Measurements from ENCODE around the gene CNOT1.
A peak's percentile ranks its signal among the peaks of the same experiment; 100 is the strongest.

CNOT1 gene

DNA sequence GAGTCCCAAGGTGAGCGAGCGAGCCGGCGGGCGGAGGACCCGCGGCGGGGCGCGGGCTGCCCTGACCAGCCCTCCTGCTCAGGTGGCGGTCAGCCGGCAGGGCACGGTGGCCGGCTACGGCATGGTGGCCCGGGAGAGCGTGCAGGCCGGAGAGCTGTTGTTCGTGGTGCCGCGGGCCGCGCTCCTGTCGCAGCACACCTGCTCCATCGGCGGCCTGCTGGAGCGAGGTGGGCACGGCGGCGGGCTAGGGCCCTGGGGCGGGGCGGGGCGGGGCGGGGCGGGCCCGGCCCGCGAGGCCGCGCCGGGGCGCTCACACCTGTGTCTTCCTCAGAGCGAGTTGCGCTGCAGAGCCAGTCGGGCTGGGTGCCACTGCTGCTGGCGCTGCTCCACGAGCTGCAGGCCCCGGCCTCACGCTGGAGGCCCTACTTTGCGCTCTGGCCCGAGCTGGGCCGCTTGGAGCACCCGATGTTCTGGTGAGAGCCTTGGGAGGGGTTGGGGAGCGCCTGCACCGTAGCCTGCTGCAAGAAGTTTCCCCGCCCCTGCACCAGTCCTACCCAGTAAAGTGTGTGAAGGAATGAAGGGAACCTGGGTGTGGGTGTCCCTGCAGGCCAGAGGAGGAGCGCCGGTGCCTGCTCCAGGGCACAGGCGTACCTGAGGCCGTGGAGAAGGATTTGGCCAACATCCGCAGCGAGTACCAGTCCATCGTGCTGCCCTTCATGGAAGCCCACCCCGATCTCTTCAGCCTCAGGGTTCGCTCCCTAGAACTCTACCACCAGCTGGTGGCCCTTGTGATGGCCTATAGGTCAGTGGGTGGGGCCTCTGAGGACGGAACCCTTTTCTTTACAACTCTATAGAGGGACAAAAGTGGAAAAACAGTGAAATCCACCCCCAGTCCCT, 113.5 kb downstream of the CNOT1 start:
- peak; percentile 42 for DNase-seq

DNA sequence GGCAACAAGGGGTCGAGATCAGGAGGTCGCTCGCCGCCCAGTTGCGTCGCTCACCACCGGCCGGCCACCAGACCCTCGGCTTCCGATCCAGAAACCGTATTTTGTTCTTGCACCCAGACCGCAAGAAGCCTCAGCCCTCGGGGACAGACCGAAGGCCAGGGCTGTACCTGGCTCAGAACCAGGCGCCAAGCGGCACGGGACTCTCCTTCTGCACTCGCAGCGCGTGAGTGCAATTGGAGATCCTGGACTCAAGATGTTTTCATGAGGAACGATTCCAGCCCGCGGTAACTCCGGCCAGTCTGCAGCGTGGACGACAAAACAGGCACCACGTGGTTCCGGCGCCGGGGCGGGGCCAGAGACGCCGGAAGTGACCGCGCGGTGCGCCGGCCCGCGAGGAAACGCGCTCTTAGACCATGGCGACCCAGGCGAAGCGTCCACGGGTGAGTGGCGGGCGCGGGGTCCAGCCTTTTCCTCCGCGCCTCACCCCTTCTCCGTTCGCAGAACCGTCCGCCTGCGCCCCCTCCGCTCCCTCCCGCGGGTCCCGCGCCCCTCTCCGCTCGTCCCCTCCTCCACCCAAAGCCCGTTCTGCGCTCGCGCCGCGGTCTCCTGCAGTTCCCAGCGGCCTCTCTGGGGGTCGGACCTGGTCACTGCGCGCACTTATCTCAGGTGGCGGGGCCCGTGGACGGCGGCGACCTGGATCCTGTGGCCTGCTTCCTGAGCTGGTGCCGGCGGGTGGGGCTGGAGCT, 114.3 kb downstream of the CNOT1 start, which contains the start of gene SETD6:
Gene SETD6 (plus strand): TSS at position 393 of the 746 bp plus-strand sequence. CDS start 21 bp downstream, at position 414.
- DNase-seq = peak; percentile 56

DNA sequence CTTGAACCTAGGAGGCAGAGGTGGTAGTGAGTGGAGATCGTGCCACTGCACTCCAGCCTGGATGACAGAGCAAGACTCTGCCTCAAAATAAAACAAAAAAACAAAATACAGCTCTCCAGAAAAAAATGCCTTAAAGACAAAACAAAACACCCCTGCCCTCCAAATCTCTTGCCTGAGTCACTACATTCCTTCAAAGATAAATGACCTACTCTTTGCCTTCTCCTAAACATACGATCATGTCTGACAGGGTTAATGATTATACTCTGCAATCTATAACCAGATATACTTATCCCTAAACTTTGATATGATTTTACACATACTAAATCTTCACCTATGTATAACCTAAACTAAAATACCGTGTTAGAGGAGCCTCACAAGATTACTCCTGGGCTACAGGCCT, 115.8 kb downstream of the CNOT1 start:
- no peak for DNase-seq

DNA sequence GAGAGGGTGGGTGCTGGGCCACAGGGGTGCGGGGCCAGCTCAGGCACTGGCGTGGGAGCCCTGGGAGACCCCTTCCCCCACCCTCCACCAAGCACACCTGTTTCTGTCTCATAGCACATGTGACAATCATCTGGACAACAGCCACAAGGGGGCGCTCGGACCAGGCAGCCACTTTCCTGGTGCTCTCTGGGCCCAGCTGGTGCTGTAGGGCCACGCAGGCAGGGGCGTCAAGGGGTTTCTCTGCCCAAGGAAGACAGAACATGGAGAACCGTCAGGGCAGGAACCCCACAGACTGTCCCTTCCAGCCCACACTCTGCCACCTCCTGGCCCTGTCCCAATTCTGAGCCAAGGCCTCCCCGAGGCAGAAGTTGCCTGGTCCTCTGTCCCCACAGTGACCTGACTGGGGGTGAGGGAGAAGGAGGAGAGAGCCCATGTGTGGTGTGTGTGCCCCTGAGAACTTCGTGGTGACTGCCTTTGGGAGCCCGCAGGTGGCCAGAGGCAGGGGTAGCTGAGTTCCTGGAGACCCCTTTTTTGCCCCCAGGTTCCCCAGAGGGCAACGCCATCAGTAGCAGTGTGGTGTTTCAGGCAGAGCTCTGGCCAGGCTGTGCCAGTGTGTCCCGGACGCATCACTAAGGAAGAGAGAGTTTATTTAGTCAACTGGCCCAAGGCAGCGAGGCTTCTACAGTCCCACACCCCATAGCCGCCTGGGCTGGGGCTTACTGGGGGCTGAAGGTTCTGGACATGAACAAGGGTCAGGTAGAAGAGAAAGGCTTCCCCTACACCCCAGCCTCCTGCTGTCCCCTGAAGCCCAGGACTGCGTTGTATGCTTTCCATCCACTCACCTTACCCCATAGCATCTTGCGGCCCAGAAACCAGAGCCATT, 117.5 kb downstream of the CNOT1 start:
- DNase-seq = peak; percentile 68

DNA sequence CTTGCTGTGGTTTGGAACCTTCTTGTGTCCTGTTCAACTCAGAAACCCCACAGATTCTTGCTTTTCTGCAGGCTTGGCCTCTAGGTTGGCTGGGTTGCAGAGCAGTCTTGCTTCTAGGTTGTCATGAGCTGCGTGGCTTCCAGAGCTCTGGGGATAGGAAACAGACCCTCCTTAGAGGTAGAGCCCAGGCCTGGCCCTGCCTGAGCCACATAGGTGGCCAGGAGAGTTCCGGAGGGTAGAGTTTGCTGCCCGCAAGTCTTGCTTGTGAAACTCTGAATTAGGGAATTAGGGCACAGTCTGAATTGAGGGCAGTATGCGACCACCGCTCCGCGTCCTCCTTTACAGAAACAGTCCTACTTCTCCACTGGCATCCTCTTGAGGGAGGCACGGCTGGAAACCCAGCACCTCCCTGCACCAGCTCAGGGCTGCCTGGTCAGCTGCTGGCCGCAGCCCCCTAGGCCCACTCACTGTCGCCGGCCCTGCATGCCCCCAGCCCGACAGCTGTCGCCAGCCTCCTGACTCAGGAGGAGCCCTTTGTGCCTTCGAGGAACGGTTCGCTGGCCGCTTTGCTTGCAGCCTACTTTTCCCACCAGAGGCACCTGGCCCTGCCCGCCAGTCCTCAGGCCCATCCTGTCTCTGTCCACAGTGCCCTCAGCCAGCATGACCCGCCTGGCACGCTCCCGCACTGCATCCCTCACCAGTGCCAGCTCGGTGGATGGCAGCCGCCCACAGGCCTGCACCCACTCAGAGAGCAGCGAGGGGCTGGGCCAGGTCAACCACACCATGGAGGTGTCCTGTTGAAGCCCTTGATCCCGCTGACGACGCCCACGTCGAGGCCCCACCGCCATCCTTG, 118.6 kb downstream of the CNOT1 start:
- DNase-seq = no peak

DNA sequence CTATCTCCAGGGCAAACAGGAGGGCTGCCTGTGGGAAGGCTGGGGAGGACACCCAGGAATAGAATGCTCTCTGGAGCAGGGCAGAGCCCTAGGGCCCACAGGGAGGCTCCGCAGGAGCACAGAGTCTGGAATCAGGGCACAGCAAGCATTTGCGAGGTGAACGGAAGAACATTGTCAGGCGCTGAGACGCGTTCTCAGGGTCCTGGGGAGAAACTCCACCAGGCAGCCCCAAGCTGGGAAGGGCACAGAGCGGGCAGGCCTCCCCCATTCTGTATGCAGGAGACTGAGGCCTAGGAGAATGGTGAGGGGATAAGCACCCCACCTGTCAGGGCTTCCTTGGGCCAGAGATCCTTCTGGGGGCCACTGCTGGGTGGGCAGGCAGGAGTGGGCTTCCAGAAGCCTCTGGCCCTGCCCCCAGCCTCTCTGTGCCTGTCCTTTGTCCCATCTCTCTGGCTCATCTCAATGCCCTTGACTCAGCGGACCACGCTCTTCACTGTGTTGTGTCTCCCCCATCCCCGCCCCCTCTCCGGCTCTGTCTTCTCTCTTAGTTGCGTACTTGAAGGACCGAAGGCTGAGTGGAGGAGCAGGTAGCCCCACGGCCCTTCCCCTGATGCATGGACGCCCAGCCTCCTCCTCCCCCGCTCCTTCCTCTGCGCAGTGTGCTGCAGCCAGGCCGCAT, 119.4 kb downstream of the CNOT1 start:
- no peak for DNase-seq

DNA sequence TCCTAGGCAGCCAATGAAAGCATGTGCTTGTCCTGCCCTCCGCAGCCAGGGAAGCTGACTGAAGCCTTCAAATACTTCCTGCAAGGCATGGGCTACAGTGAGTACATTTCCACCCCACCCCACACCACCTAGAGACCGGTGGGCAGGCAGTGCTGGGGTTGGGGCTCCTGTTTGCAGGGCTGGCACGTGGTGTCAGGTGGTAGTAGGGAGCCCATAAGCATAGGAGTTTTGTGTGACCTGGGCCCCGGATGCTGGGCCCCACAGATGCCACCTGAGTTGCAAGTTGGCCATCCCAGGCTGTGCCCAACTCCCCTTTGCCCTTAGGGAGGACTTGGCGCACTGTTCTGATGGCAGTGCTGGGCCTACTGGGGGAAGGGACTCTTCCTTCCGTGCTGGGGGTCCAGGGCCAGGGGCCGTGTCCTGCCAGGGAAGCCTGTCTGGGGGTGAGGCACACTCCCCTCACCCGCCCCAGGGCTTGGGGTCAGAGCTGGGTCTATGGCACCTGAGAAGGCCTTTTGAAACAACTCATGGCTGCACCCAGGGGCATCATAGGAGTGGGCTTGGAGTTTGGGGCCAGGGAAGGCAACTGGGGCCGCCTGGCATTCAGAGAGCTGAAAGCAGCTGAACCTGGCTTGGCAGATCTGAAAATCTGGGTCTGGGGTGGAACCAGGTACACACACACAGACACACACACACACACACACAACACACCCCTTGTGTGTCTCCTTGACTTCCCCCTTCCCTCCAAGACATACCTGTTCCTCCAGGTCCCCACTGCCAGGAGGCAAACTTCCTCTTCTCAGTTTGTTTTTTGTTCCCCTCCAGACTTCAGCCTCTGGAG, 120.2 kb downstream of the CNOT1 start:
- DNase-seq = no peak

DNA sequence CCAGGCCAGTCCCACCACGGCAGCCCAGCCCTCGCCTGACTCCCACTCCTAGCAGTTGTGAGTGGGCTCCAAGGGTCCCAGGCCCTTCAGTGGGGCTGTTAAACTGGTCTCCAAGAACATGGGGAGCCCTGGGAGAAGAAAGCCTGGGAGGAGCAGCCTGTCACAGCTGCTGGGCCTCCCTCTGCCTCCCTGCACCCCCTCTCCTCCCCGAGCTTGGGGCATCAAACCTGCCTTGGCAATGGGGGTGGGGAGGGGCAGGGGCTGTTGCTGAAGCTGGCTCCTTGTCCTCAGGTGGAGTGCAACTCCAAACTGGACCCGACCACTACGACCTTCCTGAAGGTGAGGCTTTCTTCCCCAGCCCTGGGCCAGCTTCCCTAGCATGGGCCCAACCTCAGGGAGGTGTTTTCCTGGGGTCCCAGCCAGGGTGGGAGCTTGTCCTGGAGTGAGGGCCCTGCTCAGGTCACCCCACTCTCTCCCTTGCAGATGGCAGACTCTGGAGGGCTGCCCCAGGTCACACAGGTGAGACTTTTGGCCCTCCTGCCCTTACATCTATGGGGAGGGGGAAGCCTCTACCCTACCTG, 120.9 kb downstream of the CNOT1 start:
- DNase-seq = no peak

DNA sequence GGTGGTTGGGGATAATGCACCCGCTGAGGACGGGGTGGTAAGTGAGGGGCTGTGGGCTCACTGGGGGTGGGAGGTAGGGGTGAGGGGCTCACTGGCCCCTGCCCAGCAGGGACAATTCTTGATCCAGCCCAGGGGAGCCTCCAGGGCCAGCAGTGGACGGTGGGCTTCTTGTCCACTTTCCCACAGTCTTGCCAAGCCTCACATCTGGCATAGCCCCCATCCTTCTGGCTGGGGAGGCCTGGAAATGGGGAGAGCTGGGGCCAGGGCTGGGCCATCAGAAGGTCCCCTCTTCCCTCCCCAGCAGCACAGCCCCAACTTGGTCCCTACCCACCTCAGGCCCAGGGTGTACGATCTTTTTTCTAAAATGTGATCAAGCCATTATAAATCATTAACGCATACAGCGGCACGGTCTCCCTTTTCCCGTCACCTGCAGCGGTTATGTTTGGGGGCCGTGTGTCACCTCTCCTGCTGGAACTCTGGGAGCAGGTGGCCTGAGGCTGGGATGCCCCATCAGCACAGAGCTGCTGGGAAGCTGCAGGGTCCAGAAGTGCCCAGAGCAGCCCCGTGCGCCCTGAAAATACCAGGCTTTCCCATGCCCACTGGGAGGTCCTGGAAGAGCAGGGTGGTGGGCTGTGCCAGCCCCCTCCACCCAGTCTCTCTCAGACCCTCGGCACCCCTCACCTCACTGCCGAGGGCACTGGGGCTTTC, 121.5 kb downstream of the CNOT1 start:
- no peak for DNase-seq

DNA sequence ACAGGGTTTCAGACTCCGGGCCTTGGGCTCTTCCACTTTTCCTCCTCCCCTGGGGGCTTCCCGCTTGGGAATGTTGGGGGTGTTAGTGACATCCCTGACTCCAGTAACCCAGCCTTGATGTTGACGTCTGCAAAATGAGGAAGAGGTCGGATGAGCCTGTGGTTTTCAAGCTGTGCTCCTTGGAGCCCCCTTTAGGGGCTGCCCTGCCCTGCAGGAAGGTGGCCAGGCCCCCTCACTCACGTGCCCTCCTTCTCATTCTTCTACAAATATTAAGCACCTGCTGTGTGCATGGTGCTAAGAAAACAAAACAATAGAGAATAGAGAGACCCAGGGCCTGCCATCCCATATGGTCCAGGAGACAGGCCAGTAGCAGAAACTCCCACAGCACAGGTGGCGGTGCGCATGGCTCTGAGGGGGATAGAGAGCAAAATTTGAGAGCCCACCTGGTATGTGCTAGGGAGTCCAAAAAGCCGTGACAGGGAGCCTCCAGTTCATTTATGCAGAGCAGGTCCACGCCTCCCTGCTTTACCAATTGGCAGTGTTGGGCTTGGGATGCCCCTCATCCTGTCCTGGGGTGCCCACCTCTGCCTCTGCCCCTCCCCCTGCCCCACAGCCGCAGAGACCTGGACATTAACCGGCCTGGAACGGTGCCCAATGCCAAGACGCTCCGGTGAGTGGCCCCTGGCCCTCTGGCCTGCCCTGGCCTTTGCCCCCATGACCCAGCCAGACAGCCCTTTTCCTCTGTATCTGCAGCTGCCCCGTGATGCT, 122.2 kb downstream of the CNOT1 start:
- no peak for DNase-seq

DNA sequence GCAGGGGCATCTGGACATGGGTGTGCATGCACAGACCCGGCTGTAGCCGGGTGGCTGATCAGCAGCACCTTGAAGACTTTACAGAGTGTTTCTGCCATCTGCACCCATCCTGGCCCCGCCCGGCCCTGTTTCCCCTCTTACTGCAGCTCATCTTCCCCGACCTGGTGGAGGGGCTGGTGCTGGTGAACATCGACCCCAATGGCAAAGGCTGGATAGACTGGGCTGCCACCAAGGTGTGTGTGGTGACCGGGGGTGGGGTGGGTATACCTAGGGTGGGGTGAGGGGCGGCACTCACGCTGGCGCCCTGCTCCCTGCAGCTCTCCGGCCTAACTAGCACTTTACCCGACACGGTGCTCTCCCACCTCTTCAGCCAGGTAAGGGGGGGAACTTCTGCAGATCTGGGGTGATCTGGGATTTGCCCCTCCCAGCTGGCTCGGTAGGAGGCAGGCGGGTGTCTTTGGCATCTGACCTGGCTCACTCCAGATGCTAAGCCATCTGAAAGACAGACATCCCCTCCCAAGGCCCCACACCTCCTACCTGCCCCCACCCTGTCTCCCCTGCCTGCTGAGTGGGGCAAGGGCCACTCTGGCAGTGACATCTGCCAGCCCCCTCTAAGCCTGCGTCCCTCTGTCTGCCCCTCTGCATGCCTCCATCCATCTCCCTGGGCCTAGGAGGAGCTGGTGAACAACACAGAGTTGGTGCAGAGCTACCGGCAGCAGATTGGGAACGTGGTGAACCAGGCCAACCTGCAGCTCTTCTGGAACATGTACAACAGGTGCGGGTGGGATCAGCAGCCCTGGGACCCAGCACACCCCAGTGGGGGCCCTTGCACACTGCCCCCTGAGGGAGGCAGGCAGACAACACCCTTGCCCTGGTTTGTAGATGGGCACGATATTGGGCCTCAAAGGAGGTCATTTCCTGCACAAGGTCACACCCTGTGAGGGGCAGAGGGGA, 123.1 kb downstream of the CNOT1 start:
- no peak for DNase-seq

DNA sequence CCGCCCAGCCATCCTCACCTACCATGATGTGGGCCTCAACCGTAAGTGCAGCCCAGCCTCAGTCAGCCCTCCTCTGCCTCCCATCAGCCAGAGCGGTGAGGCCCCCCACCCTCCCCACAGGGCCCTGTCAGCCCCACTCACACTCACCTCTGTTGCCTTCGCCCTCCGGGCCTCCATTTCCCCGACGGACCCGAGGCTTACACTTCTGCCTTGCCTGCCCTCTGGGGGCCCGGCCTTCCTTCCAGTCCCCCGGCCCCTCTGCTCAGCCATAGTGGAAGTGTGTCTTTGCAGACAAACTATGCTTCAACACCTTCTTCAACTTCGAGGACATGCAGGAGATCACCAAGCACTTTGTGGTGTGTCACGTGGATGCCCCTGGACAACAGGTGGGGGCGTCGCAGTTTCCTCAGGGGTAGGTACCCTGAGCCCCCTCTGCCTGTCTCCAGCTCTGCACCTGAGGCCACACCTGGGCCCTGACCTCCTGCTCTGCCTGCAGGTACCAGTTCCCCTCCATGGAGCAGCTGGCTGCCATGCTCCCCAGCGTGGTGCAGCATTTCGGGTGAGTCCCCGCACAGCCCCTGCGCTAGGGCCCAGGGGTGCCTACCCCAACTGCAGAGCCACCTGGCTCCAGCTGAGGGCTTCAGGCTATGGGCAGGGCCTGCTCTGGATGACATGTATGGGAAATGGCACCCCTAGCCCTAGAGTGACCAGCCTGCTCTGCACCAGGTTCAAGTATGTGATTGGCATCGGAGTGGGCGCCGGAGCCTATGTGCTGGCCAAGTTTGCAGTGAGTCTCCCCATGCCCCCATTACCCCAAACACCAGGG, 125.5 kb downstream of the CNOT1 start:
- DNase-seq = no peak

DNA sequence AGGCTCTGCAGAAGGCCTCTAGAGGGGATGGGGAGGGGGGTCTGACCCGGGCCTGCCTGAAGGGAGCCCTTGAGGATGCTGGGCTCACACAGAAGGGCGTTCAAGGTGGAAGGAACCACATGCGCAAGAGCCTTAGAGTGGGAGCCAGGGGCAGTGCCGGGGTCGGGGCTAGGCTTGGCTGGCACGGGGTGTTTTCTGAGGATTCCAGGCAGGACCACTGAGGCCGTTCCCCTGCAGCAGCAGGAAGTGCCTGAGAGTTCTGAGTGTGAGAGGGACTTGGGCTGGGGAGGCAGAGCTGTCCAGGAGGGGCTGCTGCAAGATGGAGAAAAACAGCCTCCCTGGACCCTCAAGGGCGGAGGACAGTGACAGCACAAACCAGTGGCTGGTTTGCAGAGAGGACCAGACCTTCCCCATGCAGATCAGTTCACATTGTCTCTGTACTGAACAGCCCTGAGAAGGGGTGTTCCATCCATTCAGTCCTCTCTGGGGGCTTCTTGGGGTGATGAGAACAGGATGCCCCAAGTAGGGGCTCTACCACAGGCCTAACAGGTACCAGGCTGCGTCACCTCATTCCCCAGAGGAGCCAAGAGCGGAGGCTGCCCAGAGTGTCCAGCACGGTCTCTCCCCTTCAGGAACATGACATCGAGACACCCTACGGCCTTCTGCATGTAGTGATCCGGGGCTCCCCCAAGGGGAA, 126.3 kb downstream of the CNOT1 start:
- DNase-seq = no peak

DNA sequence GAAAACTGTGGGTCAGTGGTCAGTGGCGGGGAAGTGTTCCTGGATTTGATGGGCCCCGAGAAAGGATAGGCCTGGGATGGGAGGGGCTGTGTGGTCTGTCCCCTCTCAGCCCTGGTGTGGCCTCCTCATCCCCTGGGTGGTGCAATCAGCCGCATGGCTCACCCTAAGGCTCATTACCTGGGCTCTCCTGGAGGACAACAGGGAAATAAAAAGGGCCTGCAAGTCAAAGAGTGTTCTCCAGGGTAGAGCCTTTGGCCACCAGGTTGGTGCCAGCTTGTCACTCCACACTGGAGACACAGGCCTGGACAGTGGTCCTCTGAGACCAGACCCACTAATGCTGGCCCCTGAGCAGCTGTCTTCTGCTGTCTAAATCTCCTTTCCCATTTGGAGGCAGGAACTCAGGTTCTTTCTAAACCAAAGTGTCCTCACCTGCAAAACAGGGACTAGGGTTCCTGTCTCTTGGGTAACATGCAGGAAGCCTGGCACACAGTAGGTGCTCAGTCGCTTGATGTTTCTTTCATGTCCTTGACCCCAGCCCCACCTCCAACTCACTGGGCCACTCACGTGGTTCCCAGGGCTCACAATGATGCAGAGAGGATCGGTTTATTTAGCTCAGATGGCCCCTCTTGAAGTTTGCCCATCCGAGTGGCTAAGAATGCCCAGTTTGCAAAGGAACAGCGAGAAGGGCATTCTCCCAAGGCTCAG, 127.3 kb downstream of the CNOT1 start:
- no peak for DNase-seq
